Esophagus muscularis mucosa (tissue), 4 donors: ENCODE measurements around the gene DLGAP5. TPM values are rescaled to one million over a fixed set of nuclear protein-coding genes. Genes with fewer than 3 reads are reported as not detected.

ENCODE experiments used
- DNase-seq: peaks from one replicate; pipeline ENCODE4 v3.0.0-alpha.2; 2017; ENCODE audit errors: extremely low spot score
- H3K27ac ChIP-seq, 4 donors: fragments of 200-600 bp; sonication (generic); replicated peaks in 1 of 4; 1 replicate in 3 of 4; 2 replicates in 1 of 4; pipeline ENCODE4 v1.5.1; 2016 to 2019; ENCODE audit warnings: mild to moderate bottlenecking in 1 of 4
- H3K27me3 ChIP-seq, 4 donors: fragments of 200-600 bp; sonication (generic); one replicate each; pipeline versions ENCODE4 v1.5.1 to v1.6.0; 2016 to 2019
- H3K36me3 ChIP-seq, 4 donors: fragments of 200-600 bp; sonication (generic); one replicate each; pipeline ENCODE4 v1.5.1; 2016 to 2019
- H3K4me1 ChIP-seq, 4 donors: fragments of 200-600 bp; sonication (generic); one replicate each; pipeline ENCODE4 v1.5.1; 2016 to 2019
- H3K4me3 ChIP-seq, 4 donors: fragments of 200-600 bp; sonication (generic); 1 replicate in 2 of 4; 2 replicates in 2 of 4; pipeline ENCODE4 v1.5.1; 2016 to 2019; ENCODE audit warnings: mild to moderate bottlenecking in 4 of 4, moderate library complexity in 1 of 4
- H3K9me3 ChIP-seq, 4 donors: fragments of 200-600 bp; sonication (generic); 1 replicate in 3 of 4; 2 replicates in 1 of 4; pipeline ENCODE4 v1.5.1; 2016 to 2019
- EP300 ChIP-seq: sonication (generic); formaldehyde crosslinking; IDR thresholded peaks from one replicate; pipeline ENCODE4 v1.6.1; 2017; ENCODE audit warnings: antibody characterized with exemption
- POLR2A ChIP-seq: fragments of 450-650 bp; IDR thresholded peaks from one replicate; pipeline ENCODE4 v1.6.1; 2017; ENCODE audit warnings: antibody characterized with exemption, moderate library complexity, mild to moderate bottlenecking, low read depth
- POLR2AphosphoS5 ChIP-seq, 2 donors: sonication (generic); formaldehyde crosslinking; IDR thresholded peaks; one replicate each; pipeline ENCODE4 v1.6.1; 2017; ENCODE audit warnings: antibody characterized with exemption in 2 of 2
- WGBS: methylation state at CpG from one replicate; pipeline ENCODE4 v1.1.5; 2018; 5-methylcytosine and 5-hydroxymethylcytosine counted together
- intact Hi-C: fragments of 100-400 bp; cut with DNase I; formaldehyde crosslinking; loops from one replicate; pipeline ENCODE4 v1.15.1; 2023
- total RNA-seq, 4 donors: library from RNA; depleted of rRNA; stranded (reverse); fragments of >200 nt; gene quantifications; one replicate each; pipeline versions ENCODE4 v1.1.0 to v1.2.1, GENCODE V29; 2016
- TF ChIP-seq, protein P1 (sequence below), 3 experiments: fragments of 200-600 bp in 2 of 3; fragments of 450-650 bp in 1 of 3; sonication (generic) in 2 of 3; IDR thresholded peaks; one replicate each; pipeline ENCODE4 v1.5.1; 2017 to 2019; ENCODE audit warnings: antibody characterized with exemption in 3 of 3, mild to moderate bottlenecking in 2 of 3, moderate library complexity in 1 of 3

DLGAP5 gene
- total RNA-seq, 4 donors from 2014 or later = 0.69 TPM; not detected in 3

DNA sequence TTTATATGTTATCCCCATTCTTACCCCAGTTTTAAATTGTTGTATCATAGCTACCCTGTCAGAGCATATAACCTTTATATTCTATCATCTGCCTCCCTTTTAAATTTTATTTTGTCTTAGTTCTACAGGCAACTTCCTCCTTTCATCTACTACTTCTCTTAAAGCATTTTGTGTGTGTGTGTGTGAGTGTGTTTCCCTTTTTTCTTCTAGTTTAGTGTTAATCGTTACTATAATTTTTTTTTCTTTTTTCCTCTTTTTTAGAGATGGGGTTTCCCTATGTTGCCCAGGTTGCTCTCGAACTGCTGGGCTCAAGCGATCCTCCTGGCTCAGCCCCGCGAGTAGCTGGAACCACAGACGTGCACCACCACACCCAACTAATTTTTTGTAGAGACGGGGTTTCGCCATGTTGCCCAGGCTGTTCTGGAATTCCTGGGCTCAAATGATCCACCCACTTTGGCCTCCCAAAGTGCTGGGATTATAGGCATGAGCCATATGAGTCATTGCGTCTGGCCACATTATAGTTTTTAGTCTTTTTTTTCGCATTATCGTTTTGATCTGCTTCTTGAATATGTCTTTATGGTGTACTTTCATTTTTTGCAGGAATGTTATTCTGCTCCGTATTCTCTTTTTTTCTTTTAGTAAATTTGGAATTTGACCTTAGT is 46.8 kb upstream of the DLGAP5 start:
- TF ChIP-seq POLR2AphosphoS5 (IDR thresholded peaks at IDR 0.05) (no peak), EP300 (no peak), POLR2A (no peak)
- TF ChIP-seq, protein P1, sequence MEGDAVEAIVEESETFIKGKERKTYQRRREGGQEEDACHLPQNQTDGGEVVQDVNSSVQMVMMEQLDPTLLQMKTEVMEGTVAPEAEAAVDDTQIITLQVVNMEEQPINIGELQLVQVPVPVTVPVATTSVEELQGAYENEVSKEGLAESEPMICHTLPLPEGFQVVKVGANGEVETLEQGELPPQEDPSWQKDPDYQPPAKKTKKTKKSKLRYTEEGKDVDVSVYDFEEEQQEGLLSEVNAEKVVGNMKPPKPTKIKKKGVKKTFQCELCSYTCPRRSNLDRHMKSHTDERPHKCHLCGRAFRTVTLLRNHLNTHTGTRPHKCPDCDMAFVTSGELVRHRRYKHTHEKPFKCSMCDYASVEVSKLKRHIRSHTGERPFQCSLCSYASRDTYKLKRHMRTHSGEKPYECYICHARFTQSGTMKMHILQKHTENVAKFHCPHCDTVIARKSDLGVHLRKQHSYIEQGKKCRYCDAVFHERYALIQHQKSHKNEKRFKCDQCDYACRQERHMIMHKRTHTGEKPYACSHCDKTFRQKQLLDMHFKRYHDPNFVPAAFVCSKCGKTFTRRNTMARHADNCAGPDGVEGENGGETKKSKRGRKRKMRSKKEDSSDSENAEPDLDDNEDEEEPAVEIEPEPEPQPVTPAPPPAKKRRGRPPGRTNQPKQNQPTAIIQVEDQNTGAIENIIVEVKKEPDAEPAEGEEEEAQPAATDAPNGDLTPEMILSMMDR (IDR thresholded peaks at IDR 0.05) = no peak
- H3K36me3 ChIP-seq = no peaks in the 10 kb centered on the region
- no peaks in the 10 kb centered on the region for H3K9me3 ChIP-seq
- H3K4me1 ChIP-seq = peaks cover 0 to 25% (median 24%) of the 10 kb centered on the region in 4 donors
- H3K27me3 ChIP-seq = peaks cover 0 to 3% (median 0%) of the 10 kb centered on the region in 4 donors
- intact Hi-C loops = no loop called here
- no peak overlapping the region for H3K27ac ChIP-seq
- no peak overlapping the region for H3K4me3 ChIP-seq
- DNase-seq = no peak
- WGBS = 78% methylated on average over 12 of the region's 12 CpGs

GRCh38 chr14:55233591-55233990 is 42.2 kb upstream of the DLGAP5 start:
- intact Hi-C loops = no loop called here
- TF ChIP-seq, protein P1 (IDR thresholded peaks at IDR 0.05) = no peak
- TF ChIP-seq POLR2AphosphoS5 (IDR thresholded peaks at IDR 0.05) (no peak), EP300 (no peak), POLR2A (no peak)
- 43% methylated on average over 3 of the region's 3 CpGs for WGBS

DNA sequence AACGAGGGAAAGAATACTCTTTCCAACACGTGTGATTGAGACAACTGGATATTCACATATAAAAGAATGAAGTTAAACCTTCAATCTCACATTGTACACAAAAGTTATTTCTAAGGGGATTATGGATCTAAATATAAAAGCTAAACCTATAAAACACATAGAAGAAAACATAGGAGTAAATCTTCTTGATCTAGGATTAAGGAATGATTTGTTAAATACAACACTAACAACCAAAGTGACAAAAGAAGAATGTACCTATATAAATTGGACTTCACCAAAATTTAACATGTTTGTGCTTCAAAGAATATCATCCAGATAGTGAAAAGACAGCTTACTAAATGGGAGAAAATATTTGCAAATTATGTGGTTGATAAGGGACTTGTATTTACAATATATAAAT is 36.9 kb upstream of the DLGAP5 start:
- DNase-seq = no peak
- H3K27ac ChIP-seq = no peak overlapping the region
- 83% methylated on average over 2 of the region's 2 CpGs for WGBS
- H3K4me3 ChIP-seq = no peak overlapping the region
- peaks cover 0 to 16% (median 13%) of the 10 kb centered on the region in 4 donors for H3K9me3 ChIP-seq
- intact Hi-C loops = no loop called here
- TF ChIP-seq EP300 (no peak), POLR2A (no peak), POLR2AphosphoS5 (IDR thresholded peaks at IDR 0.05) (no peak)
- TF ChIP-seq, protein P1 (IDR thresholded peaks at IDR 0.05) = no peak
- H3K4me1 ChIP-seq = peaks cover 0 to under 1% (median 0%) of the 10 kb centered on the region in 4 donors
- H3K36me3 ChIP-seq = no peaks in the 10 kb centered on the region
- peaks cover 0 to 3% (median 0%) of the 10 kb centered on the region in 4 donors for H3K27me3 ChIP-seq

More at GRCh38 chr14:55233591-55233990, 42.2 kb upstream of the DLGAP5 start:
- H3K27ac ChIP-seq = no peak overlapping the region
- H3K36me3 ChIP-seq = no peaks in the 10 kb centered on the region
- no peaks in the 10 kb centered on the region for H3K27me3 ChIP-seq
- H3K9me3 ChIP-seq = no peaks in the 10 kb centered on the region
- peaks cover 0 to 4% (median 0%) of the 10 kb centered on the region in 4 donors for H3K4me1 ChIP-seq
- H3K4me3 ChIP-seq = no peak overlapping the region
- DNase-seq = no peak

DNA sequence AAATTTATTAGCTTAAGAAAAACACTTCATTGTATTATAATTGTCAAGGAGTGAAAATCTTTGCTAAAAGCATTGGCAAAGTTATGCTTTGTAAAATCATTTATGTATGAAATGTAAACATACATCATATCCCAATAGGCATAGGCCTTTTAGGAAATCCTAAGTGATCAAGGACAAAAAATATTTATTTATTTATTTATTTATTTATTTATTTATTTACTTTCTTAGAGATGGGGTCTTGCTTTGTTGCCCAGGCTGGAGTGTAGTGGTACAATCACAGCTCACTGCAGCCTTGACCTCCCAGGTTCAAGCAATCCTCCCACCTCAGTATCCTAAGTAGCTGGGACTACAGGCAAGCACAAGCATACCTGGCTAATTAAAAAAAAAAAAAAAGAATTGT is 32.0 kb upstream of the DLGAP5 start:
- intact Hi-C loops = no loop called here
- no peak overlapping the region for H3K27ac ChIP-seq
- no peaks in the 10 kb centered on the region for H3K36me3 ChIP-seq
- TF ChIP-seq, protein P1 (IDR thresholded peaks at IDR 0.05) = no peak
- TF ChIP-seq POLR2A (no peak), EP300 (no peak), POLR2AphosphoS5 (IDR thresholded peaks at IDR 0.05) (no peak)
- H3K9me3 ChIP-seq = peaks cover 0 to 16% (median 13%) of the 10 kb centered on the region in 4 donors
- peaks cover 0 to 3% (median 0%) of the 10 kb centered on the region in 4 donors for H3K27me3 ChIP-seq
- no peak for DNase-seq
- no peaks in the 10 kb centered on the region for H3K4me1 ChIP-seq
- no peak overlapping the region for H3K4me3 ChIP-seq
